OCI-M1 (cell line): ENCODE data around the gene CEACAM5.
"Not testable (repeated sequence)": the region's sequence is repeated elsewhere in the genome, so short reads cannot be mapped to it uniquely, and the experiment has no call there.

ENCODE experiments used
- DNase-seq: peaks from one replicate; lab custom pipeline; 2025; lab: John Stamatoyannopoulos, UW

CEACAM5 gene

GRCh38 chr19:41700381-41701195, 7.8 kb upstream of the CEACAM5 start:
- no peak for DNase-seq

GRCh38 chr19:41701401-41702075, 6.9 kb upstream of the CEACAM5 start:
- peak; percentile 28 for DNase-seq

GRCh38 chr19:41702171-41702651, 6.2 kb upstream of the CEACAM5 start:
- peak; percentile 6 for DNase-seq

GRCh38 chr19:41703602-41704293, 4.7 kb upstream of the CEACAM5 start:
- DNase-seq, result no peak

- DNase-seq, result peak; percentile 49
These were observed 2.8 kb upstream of the CEACAM5 start for GRCh38 chr19:41705393-41706174.

GRCh38 chr19:41706741-41707501, 1.5 kb upstream of the CEACAM5 start:
- DNase-seq, result peak; percentile 88

- no peak for DNase-seq
These were observed 969 bp upstream of the CEACAM5 start for GRCh38 chr19:41707502-41707812.

- DNase-seq, result no peak
These were observed 505 bp upstream of the CEACAM5 start for GRCh38 chr19:41707871-41708371.

GRCh38 chr19:41709516-41709915, 1.1 kb downstream of the CEACAM5 start:
- not testable (repeated sequence) for DNase-seq

GRCh38 chr19:41709951-41710645, 1.7 kb downstream of the CEACAM5 start:
- DNase-seq, result no peak

- DNase-seq, result no peak
These were observed 3.2 kb downstream of the CEACAM5 start for GRCh38 chr19:41711376-41712261.

- no peak for DNase-seq
These were observed 6.2 kb downstream of the CEACAM5 start for GRCh38 chr19:41714598-41714997.

- no peak for DNase-seq
These were observed 10.3 kb downstream of the CEACAM5 start for GRCh38 chr19:41718761-41719160.

- DNase-seq, result no peak
These were observed 11.7 kb downstream of the CEACAM5 start for GRCh38 chr19:41720103-41720502.

- no peak for DNase-seq
These were observed 18.1 kb downstream of the CEACAM5 start for GRCh38 chr19:41726493-41726892.

- DNase-seq, result no peak
These were observed 25.7 kb downstream of the CEACAM5 start for GRCh38 chr19:41734156-41734555.

- no peak for DNase-seq
These were observed 26.2 kb downstream of the CEACAM5 start for GRCh38 chr19:41734585-41734984.

GRCh38 chr19:41735071-41735600, 26.7 kb downstream of the CEACAM5 start:
- DNase-seq, result no peak

GRCh38 chr19:41739361-41739760, 30.9 kb downstream of the CEACAM5 start:
- DNase-seq, result no peak
